NCI-H1105 (cell line): ENCODE data around the gene DHTKD1.
"Not testable (repeated sequence)": the region's sequence is repeated elsewhere in the genome, so short reads cannot be mapped to it uniquely, and the experiment has no call there.

Experiments
- DNase-seq: peaks from one replicate; lab custom pipeline; 2025; lab: John Stamatoyannopoulos, UW

The DHTKD1 gene

GRCh38 chr10:12154516-12154915, 85.8 kb downstream of the DHTKD1 start:
- DNase-seq, result no peak

DNA sequence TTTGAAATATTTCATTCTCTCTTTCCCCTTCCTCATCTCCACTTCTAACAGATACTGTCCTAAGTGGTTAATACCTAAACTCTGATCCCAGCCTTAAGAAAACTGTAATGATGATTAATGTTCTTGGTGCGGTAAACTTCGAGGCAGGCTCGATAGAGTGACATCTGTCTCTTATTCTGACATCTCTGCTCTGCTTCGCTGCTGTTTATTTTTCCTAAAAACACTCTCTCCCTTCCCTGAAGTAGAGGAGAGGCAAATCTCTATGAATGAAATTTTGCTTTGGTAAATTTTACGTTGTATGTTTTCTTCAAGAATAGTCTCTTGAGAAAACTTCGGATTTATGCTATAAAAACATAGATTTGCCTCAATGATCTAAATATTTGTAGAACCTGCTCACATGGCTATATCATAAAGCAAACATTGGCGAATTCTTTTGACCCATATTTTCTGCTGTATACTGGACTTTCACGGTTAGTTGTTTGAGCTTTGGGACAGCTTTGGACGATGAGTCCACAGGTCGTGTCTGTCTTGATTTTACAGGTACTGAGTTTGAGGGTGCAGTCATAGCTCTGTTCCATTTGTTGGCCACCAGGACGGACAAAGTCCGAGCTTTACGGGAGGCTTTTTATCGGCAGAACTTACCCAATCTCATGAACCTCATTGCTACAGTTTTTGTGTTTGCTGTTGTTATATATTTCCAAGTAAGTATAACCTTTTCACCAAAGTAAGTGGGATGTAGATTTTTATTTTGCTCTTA, 87.8 kb downstream of the DHTKD1 start:
- no peak for DNase-seq

DNA sequence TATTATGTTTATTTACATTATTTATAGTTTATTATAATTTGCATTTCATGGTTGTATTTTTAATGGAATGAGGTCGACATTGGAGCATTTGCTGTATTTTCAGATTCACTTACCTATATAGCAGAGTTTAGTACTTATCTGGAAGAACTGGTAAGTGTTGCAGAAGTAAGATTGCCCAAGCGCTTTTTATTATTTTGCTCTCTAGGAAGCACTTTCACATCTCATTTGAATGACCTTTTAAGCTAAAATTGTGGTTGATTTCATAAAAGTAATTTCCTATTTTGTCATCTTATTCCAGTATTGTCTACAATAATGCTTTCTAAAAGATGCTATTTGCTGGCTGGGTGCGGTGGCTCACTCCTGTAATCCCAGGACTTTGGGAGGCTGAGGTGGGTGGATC, 89.4 kb downstream of the DHTKD1 start:
- DNase-seq, result no peak

- DNase-seq, result no peak
Observed at GRCh38 chr10:12160664-12161063, 91.9 kb downstream of the DHTKD1 start.

DNA sequence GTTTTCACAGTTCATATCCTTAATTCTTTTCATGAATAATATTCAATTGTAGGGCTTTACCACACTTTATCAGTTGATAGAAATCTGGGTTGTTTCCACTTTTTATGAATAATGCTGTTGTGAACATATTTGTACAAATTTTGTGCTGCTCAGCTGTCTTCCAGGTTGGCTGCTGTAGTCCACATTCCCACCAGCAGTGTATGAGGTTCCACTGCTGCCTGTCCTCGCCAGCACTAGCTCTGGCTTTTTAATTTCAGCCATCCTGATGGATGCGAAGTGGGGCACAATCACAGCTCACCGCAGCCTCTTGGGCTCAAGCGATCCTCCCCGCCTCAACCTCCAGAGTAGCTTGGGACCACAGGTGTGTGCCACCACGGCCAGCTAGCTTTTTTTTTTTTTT, 94.2 kb downstream of the DHTKD1 start:
- no peak for DNase-seq

DNA sequence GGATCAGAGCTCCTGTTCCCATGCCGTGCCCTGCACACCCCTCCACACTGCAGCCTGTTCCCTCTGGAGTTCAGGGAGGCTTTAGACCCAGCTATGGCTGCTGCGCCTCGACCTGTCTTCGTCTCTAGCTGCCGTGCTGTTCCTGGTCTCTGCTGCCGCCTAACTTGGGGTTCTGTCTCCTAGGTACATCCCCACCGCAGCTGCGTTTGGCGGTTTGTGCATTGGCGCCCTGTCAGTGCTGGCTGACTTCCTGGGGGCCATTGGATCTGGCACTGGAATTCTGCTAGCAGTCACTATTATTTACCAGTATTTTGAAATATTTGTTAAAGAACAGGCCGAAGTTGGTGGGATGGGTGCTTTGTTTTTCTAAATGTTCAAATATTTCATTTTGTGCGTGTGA, 95.3 kb downstream of the DHTKD1 start:
- no peak for DNase-seq

- DNase-seq, result no peak
Observed at GRCh38 chr10:12165036-12165435, 96.3 kb downstream of the DHTKD1 start.

DNA sequence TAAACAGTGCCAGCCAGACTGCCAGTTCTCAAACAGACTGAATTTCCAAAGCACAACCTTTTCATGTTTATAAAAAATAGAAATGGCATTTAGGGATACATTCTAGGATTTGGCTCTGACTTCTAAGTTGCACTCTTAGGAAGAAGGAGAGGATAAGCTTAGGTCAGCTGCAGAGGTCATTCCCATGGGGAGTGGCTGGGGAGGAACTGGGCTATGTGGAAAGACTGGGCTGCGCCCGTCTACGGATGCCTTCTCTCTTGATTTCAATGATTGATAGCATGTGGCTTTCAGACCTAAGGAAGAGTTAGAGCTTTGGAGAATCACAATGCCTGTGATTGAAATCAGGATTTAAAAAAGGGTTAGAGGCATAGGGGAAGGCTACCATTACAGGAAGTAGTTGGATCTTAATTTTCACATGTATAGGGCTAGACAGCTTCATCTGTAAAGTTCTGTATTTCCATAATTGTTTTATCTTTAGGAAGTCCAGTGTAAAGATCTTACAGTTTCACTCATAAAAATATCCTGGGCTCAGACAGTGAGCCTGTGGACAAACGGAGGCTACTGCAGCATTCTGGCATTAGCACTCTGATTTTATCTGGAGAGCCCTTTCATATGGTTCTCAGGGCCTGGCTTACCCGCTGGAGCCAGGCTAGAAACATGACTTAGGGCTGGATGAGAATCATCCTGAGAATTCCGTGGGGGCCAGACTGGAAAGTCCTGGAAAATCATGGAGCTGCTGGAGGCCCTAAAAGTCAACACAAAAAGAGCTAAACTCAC, 97.4 kb downstream of the DHTKD1 start:
- DNase-seq, result no peak

DNA sequence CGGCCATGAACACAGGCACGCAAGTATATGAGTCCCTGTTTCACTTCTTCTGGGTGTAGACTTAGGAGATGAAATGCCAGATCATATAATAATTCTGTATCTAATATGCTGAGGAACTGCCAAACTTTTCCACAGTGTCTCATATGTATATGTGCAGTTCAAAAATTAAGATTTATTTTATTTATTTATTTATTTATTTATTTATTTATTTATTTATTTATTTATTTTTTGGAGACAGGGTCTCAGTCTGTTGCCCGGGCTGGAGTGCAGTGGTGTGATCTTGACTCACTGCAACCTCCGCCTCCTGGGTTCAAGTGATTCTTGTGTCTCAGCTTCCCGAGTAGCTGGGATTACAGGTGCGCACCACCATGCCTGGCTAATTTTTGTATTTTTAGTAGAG, 102.8 kb downstream of the DHTKD1 start:
- not testable (repeated sequence) for DNase-seq
